CD4-positive, alpha-beta T cell treated with Interleukin-17A for 4 hours (primary cell): ENCODE data around the gene GLI3.

Experiments used
- DNase-seq: peaks from one replicate; pipeline ENCODE4 v3.0.0-alpha.2; 2020; ENCODE audit warnings: mixed read lengths

Gene GLI3

DNA sequence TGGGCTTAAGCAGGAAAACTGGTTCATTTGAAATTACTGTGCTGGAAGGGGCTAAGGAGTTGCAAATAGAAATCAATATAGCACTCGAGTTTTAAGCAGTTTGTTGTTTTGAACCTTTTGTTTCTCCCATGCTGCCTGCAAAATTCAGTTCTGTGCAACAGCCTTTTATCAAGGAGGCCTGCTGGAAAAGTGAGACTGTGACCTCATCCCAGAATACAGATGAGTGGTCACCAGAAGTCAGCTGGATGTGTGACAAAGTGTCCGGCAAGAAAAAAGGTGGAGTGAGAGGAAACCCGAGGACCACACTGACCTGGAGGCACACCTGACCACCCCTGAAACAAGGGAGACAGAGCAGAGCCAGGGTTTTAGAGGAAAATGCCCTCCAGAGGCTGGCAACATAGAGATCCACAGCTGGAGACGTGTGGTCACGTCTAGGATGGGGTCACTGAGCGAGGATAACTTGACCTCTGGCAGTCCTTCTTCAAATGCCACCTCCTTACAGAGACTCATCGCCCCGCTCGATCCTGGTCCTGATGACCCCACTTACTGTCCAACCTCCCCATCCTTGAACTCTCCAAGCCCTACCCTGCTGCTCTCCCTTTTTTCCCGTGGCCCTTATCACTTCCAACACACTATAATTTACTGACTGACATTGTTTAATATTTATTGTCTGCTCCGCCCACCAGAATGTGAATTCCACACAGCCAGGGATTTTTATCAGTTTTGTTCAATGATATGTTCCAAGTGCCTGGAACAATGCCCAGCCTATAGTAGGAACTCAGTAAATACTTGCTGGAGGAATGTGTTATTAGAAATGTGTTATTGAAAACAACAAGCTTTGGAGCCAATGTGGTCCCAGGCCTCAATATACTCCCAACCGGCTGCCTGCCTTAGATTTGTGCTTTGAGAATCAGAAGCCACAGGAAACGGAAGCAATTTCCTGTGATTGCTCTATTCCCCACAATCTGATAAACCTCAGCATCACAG is 243.8 kb downstream of the GLI3 start:
- no peak for DNase-seq

DNA sequence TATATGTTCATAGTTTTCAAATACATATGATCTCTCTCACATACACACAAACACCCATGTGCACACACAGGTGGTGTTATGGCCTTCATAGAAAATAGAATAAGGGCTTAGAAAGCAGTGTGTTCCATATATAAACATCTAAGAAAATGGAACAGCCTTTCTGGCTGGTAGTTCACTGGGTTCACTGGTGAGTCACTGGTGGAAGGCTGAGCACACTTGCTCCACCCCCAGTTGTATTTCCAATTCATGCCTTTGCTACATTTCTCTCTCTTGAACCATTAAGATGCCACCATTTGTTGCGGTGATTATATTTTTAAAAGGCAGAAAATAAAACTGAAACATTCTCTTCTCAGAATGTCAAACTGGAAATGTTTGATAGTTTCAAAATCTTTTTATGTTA is 252.1 kb downstream of the GLI3 start:
- DNase-seq, result no peak

DNA sequence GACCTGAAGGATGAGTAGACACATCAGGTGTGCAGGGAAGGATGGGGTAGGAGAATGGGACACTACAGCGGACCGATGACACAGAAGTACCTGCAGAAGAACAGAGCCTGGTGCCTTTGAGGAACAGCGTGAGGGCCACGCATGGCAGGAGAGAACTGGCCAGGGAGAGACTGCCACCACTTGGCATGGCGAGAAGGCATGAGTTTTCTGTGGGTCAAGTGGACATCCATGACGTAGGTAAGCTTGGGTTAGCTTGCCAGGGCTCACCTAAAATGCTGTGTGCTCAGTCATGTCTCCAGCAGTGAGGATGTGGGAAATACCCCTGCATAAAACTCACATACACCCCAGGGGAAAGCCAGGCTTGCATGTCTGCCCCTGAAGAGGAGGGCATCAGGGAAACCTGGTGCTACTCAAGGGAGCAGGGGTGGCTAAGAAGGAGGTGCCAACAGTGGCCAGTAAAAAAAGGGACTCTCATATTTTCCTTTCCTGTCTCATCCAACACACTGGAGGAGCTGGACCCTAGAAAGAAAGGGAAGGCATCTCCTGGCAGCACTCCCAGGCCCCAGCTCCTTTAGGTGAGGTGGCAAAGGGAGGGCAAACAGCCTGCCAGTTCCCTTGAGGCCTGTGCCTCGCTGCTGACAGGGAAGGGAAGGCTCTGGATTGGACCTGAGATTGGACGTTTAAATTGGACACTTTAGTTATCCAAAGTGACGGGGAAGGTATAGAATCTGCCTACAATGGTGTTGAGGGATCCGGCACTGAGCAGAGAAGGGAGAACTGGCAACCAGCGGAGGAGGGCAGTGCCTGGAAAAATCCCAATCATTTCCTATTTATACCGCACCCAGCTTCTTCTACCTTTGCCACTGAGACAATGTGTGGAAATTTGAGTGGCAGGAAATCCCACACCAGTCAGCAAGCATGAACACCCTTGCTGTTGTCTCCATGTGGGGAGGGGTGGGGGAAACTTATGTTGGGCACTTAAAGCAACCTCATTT is 255.7 kb downstream of the GLI3 start:
- no peak for DNase-seq

DNA sequence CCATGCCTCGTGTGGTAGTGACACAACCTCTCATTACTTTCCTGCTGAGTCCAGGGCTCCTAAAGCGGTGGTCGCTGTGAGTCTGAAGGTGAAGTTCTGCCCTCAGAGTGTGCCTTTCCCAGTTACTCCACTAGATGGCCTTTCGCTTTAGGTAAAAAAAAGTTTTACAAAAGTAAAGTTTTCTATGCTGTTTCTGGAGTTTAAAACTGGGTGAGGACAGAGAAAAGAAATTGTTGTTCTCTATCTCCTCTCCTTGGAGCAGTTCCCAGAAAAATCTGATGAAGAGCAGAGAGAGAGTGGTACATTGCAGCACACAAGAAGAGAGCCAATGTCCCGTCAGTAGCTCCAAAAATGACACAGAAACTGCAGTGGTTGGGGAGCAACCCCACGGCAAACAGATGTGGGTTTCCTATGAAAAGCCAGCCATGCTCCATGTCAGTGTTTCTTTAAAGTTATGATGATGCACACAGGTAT is 257.1 kb downstream of the GLI3 start:
- no peak for DNase-seq

DNA sequence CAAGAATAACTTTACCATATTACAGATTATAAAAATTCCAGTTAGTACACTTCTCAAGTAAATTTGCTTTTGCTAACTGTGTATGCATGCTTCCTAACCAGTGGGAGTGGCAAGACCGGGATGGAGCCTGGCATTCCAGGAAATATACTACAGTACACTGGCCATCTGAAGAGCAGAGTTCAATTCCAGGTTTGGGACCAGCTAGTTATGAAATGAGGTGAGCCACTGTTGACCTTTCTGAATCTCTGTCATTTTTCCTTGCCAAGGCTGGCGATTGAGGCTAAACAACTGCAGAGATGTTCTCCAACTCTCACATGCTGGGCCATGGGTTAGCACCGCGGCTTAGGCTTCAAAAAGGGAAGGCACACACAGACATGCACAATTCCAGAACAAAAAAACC is 258.2 kb downstream of the GLI3 start:
- no peak for DNase-seq

DNA sequence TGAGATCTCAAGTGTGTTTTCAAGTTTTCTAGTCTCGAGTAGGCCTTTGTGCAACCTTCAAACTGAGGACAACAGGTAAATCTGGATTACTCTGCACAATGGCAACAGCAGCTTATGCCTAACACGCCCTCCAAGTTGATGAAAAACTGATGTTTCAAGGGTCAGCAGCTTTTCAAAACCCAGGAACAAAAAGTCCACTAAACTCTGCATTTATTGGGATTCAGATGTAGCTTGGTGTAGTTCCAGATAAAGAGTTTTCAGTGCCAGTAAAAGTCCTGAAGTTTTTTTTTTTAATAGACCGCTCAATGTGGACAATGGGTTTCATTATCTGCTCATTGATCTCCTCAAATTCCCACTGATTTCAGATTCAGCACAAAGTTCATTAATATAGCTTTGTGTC is 259.3 kb downstream of the GLI3 start:
- no peak for DNase-seq

DNA sequence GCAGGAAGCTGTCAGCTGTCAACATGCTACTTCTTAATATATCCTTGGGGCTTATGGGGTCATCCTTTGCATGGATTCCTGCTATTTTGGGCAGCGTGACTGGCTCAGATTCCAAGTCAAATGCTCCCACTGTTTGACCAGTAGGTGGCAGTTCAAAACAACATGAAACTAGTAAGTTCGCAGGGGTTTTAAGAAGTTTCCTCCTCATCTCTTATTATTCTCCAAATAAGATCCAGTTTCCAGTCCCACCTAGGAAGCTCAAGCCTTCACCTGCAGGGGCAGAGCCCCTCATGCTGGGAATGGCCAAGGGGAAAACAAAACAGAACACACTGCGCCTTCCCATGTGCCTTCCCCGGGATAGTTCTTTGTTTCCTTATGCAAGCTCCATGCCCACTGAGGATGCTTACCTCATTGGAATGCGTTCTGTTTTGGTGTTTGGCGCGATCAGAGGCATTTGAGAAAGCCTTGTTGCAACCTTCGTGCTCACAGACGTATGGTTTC is 259.8 kb downstream of the GLI3 start:
- DNase-seq, result no peak

DNA sequence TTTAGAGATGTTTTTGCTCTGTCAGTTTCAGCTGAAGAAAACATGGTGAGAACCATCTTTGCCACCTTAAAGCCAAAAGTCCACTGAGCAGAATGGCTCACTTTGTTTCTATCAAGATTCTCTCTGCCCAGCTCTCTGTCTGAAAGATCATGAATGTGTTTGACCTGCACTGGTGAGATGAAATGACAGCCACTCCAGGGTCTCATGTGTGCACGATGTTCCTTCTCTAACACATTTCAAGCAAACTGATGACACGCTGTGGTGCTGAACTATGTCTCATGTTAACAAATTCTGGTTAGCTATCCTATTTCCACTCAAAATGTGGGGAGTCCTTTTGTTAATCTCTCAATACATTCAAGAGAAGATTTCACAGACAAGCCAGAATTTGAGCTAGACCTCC is 260.6 kb downstream of the GLI3 start:
- no peak for DNase-seq

DNA sequence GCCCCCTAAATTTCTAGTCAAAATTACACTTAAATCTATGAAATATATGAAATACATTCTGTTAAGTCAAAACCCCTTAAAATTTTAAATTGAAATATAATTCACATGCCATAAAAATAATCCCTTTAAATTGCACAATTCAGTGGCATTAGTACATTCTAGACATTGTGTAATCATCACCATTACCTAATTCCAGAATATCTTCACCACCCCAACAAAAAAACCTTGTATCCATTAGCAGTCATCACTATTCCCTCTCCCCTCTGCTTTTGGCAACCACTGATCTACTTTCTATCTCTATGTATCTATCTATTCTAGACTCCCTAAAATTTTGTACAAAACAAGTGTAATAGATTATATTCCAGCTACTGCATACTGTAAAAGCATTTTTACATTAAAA is 261.2 kb downstream of the GLI3 start:
- no peak for DNase-seq

DNA sequence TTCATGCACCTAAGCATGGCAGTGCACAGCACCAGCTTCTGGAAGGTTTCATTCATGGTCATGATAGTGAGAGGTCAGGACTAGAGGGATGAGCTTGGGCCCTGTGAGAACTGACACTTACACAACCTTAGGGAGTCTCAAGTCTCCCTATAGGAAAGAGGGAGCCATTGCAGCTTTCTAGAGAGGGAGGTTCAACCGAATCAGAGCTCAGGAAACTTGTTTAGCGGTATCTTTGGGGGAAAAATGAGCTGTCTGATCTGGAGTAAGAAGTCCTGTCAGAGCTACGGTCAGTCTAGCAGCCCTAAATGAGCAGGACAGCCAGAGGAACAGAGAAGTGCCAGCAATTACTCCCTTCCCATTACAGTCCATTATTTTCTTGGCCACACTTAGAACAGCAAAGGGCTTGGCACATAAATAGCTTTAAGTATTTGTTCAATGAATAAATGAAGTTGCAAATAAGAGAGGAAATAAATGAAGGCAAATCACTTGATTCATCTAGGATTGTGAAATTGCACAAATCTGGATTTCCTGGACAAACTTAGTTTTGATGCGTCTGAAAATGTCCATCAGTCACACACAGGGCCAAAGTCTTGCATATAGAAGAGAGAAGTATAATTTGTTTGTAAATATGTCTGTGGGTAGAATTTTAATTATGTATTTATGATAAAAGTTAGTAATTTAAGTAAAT is 262.0 kb downstream of the GLI3 start:
- no peak for DNase-seq

DNA sequence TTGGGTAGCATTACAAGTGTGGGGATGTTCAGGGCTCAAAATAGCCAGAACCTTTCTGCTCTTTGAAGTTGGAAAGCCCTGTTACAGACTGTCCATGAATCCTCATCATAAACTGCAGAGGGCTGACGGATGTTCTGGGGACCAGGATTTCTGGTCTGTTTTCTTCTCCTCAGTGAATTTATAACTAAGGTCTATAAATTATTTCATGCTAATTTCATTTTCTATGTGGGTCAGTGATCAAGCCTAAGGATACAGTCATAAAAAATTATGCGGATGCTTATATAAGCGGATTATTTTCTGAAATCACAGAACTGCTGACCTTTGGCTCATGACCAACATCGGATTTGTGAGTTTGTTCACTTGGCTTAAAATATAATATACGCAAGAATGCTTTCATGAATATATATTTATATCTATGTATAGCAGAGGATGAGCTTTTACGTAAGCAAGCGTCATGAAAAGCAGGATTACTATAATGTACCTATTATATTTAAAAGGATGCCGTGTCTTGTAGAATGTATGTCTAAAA is 263.7 kb downstream of the GLI3 start:
- DNase-seq, result no peak

DNA sequence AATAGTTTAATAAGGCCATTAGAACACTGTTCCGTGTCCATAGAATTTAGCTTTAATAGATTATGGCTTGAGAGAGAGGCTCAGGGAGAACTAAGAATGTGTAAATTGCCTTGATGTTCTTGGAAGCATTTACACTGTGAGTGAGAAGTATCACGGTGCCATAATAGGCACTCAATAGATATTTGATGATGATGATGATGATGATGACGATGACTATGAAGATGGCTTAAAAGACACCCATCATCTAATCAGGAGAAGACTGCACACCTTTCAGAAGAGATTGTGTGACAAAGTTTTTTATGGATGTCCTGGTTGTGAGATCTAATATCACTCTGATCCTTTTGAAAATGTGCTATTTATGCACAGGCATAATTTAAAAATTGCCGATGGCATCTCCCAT is 264.2 kb downstream of the GLI3 start:
- no peak for DNase-seq

DNA sequence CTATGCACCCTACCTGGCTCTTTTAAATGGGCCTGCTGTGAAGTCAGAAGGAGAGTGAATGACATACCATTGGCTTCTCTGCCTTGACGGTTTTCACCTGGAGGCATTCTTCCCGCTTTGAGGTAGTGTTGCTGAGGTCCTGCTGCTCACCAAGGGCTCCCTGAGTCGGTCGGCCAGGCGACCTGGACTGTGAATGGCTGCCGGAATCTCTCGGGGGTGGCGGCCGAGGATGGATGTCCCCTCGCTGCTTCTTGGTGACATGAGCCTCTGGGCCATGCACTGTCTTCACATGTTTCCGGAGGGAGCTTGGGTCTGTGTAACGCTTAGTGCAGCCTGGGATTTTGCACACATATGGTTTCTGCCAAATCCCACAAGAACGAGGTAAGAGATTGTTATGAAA is 264.7 kb downstream of the GLI3 start:
- DNase-seq, result no peak

DNA sequence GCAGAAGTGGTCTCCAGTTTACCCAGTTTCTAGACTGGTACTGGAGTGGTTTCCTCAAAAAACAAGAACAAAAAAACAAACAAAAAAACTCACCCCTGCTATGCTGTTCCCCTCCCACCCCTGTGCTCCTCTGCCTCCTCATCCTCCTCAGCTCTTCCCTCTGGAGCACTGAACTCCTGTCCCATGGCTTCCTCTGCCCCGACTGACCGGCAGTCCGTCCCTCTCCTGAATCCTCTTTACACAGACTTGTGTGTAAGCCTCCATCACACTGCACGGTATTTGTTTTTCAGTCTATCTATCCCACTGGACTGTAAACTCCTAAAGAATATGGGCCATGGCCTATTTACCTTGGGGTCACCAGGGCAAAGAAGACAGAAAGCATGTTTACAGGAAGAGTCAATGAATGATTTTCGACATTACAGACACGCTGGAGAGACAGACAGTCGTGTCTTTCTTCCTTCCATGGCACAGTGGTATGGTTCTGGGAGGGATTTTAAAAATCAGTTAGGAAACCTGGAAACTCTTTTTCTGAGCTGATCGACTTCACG is 265.3 kb downstream of the GLI3 start:
- DNase-seq, result no peak

DNA sequence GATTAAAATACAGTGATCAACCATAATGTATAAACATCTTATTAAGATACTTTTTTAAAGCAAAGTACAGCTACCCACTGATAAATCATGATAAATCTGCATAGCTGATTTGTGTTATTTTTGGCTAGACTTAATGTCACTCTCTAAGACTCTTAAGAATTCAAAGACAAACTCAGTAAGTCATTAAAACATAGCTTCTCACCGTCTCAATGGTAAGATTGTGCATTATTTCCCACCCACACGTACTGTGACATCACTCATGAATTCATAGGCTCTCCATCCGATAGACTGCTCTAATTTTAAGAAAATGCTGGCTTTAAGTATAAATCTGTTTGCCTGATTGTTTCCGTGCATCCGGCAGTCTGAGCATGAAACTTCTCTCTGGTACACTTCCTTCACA is 266.1 kb downstream of the GLI3 start:
- no peak for DNase-seq

DNA sequence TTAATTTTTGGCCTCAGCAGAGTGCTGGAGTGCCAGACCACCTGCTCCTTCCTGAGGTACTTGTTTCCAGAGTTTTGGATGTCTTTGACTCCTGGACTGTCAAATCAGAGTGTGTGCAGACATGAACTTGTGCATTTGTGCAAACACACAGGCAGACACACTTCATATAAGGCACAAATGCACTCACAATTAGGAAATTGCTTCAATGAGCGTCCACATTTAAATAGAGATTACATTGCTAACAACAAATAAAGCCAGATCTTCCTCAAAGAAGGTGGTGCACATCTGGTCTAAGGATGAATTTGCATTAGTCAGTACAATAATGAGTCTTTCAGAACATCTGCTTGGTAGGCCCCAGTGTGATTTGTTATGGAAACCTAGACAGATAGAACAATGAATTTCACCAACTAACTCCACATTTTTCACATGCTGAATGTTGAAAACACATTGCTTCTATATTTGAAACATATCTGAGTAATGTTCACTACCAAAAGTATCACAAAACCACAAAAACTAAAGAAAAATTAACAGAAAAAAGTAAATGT is 267.4 kb downstream of the GLI3 start:
- no peak for DNase-seq

DNA sequence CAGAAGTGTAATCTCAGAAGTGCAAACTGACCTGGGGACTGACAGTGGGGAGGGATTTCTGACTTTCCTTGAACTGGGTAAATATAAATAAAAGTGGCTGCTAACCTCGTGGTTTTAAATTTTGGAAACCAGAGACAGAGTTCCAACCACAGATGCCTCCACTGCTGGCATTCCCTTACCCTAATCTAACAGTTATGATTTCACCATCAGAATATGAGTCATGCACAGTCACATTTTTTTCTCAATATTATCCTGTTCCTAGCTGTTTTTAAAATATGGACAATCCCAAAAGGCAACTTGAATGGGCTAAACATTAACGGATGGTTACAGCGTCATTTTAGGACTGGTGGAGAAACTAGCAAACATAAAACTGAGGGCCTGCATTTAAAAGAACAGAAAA is 269.9 kb downstream of the GLI3 start:
- DNase-seq, result no peak

DNA sequence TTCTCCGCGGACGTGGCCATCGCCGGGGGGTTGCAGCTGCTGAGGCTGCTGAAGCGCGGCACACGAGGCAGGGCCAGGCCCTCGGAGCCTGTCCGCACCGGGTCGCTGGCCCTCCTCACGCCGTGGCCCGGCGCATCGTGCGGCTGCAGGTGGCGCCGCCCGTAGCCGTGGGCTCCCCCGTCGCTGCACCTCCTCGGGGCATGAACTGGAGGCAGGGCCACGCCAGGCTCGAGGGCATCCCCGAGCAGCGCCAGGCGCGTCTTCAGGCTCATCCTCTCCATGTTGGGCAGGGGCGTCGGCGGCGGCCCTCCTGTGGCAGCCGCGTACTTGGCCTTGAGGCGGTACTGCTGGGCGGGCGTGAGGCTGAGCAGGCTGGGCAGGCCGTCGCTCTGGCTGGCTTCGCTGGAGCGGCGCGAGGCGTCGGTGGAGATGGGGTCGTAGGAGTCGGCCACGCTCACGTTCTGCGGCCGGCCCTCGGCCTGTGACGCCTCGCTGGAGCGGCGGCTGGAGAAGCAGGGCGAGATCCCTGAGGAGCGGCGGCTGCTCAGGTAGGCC is 271.0 kb downstream of the GLI3 start:
- DNase-seq, result no peak

DNA sequence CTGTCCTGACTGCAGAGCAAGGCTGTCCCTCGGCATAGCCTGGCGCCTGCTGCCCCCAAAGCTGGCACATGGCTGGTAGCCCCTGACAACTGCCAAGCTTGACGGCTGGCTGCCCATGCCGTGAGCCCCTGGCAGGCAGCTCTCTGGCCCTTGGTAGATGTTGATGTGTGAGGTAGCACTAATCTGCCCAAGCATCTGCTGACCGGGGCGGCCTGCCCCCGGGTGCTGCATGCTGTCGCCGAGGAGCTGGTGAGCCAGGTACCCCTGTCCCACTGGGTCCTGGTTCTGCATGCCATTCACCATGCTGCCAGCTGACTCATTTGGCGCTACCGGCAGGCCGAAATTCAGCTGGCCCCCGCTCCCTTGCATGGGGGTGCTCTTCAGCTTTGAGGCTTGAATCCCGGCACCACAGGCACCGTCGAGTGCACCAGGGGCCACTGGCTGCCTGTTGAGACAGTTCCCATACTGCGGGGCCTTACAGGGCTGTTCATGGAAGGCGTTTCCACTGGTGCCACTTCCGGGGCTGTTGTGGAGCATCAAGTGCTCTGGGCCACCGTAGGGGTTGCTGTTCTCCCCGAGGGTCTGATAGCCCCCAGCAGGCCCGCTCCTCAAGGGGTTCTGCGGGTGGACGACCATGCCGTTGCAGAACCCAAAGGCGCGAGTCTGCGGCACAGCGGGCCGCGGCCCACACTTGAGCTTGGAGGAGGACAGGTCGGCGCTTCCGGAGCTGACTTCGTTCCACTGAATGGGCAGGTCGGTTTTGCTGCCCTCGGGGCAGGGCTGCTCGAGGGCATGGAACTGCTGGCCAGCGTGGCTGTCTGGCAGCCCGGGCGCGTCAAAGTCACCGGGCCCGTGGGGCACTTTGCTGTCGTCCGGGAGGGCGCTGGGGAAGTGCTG is 271.9 kb downstream of the GLI3 start:
- DNase-seq, result no peak

DNA sequence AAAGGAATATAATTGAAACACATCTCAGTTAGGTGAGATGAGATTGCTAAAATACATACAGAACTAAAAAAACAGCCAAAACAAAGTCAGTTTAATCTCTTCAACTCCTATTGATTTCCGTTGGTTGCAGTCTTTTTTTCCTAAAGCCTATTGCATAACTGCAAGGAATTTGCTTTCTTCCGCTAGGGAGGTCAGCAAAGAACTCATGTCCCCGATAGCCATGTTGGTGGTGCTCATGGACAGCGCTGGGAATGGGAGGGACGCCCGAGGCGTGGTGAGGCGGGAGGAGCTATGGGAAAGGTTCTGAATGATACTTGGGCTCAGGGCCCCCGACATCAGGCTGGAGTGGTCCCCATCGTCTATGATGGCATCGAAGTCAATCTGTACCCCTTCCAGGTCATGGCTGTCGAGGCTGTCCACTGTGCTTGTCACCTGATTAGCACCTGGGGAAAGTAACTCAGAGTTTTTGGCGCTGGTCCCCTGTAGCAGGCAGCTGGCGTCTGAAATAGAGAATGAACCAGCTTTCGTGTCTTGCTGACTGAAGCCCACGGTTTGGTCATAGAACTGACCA is 272.7 kb downstream of the GLI3 start:
- no peak for DNase-seq
